ENCODE results near the gene ZNF814.

ZNF814 gene

GRCh38 chr19:57800696-57801095, 88.1 kb downstream of the ZNF814 start:
- TF ChIP-seq CTCF (conservative IDR thresholded peaks at IDR 0.05) = no peak
- H3K27ac ChIP-seq = no peak overlapping the region

Data from VCaP (cell line).